HPDE6-E6E7 (cell line): Measurements from ENCODE around the gene COL28A1.

Source experiments
- DNase-seq: peaks from one replicate; pipeline ENCODE4 v3.0.0; 2011; ENCODE audit warnings: missing footprints; ENCODE audit errors: extremely low spot score

COL28A1 gene

DNA sequence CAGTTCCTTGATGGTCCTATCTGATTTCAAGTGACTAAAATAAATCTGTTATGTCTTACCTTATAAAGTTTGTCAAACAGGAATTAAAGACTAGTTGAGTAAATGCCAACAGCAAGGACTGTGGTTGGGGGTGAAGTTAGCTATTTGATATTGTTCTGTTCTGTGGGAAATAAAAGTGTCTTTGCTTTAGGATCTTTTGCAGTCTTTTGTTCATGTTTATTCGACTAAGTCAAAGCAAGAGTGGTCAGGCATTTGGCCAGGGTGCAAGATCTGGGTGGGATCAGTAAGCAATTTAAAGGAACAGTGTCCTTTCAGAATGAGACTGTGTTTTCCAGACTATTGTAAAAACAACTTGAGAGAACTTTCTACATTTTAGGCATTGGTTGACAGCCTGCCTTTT, at the start of gene COL28A1:
TSS of gene COL28A1 (minus strand) at position 183 of the 400 bp plus-strand sequence. CDS start 2,998 bp downstream, outside the sequence.
- no peak for DNase-seq

- no peak for DNase-seq
Observed at GRCh38 chr7:7584653-7585052, 49.0 kb upstream of the COL28A1 start.

DNA sequence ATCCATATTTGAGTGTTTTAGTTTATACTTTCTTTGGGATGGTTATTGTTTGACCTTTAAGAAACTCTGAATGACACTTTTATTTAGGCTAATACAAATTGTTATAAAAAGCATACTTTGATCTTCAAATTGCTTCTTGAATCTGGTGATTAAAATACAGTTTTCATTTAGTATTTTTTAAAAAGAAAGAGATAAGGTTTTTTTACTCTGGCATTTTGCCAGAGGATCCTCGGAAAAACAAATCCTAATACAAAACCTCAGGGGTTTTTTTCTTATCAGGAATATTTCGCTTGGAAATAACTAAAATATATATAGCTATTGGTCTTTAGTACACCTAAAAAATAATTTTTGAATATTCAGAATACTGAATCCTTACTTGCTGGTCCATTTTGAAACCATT, 48.1 kb upstream of the COL28A1 start:
- no peak for DNase-seq

GRCh38 chr7:7582596-7582995, 46.9 kb upstream of the COL28A1 start:
- no peak for DNase-seq

DNA sequence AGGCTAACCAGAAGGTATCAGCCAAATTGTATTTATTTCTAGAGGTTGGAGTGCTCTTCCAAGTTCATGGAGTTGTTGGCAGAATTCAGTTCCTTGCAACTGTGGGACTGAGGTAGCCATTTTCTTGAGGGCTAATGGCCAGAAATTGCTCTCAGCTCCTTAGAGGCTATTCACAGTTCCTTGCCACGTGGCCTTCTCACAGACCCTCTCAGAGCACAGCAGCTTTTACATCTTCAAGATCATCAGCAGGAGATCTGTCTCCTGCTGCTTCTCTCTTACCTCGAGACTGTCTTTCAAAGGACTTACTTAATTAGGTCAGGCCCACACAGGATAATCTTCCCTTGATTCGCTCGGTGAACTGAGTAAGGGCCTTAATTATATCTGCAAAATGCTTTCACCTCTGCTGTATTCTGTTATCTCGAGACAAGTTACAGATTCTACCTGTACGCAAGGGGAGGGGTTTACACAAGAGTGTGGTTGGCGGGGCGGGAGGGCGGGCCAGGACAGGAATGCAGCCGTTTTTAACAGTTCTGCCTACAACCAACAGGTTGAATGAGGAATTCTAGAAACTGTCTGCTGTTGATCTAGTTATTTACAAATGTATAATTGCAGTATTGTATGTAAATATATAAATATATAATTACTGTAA, 46.0 kb upstream of the COL28A1 start:
- DNase-seq = no peak

DNA sequence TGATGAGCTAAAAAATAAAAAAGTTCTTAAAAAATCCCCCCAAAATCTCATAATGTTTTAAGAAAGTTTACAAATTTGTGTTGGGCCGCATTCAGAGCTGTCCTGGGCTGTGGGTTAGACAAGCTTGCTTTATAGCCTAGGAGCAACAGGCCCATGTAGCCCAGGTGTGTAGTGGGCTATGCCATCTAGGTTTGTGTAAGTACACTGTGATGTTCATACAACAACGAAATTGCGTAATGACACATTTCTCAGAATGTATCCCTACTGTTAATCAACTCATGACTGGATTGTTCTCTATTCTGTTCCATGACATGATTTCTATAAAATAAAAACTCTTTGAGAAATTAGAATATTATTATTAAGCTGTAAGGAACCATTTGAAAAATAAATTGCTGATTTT, 44.0 kb upstream of the COL28A1 start:
- DNase-seq = no peak

- no peak for DNase-seq
Observed at GRCh38 chr7:7577888-7578287, 42.2 kb upstream of the COL28A1 start.

GRCh38 chr7:7576344-7576743, 40.7 kb upstream of the COL28A1 start:
- DNase-seq = no peak

DNA sequence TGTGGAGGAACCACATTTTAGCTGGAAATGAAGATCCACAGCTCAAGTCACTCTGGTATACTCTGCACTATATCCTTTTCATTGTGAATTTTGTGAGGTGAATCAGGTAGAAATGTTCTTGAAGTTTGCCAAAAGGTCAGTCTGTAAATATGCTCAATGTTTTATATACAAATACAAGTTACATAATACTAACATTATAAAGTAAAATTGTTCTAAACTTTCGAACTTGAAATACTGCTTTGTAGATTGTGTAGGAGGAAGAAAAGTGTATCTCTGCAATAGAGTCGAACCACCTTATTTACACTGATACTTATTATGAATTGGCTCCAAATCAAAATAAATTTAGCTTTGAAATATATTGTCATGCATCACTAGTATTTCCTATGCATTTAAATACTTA, 38.0 kb upstream of the COL28A1 start:
- DNase-seq = no peak

DNA sequence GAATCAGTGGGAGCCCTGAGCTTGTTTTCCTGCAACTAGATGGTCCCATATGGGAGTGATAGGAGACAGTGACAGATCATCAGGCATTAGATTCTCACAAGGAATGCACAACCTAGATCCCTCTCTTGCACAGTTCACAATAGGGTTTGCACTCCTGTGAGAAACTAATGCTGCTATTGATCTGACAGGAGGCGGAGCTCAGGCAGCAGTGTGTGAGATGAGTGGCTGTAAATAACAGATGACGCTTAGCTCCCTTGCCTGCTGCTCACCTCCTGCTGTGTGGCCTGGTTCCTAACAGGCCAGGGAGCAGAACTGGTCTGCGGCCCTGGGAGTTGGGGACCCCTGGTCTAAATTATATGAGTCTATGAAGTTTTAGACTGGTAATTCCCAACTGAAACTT, 34.9 kb upstream of the COL28A1 start:
- DNase-seq = no peak

DNA sequence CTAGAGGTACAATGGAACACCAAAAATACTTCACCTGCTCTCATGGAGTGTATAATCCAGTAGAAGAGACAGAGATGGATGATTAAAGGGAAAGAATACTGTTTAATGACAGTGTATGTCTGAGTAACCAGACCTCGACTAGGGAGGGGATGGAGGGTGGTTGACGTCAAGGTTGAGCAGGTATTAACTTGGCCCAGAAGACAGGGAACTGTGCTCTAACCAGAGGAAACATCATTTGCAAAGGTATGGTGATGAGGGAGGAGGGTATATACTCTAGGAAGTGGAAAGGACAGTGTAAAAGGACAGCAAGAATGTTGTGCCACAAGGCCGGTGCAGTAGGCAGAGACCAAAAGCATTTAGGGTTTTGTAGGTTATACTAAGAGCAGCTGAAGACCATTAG, 33.9 kb upstream of the COL28A1 start:
- DNase-seq = no peak

- no peak for DNase-seq
Observed at GRCh38 chr7:7569081-7569527, 33.4 kb upstream of the COL28A1 start.

GRCh38 chr7:7568553-7568952, 32.9 kb upstream of the COL28A1 start:
- no peak for DNase-seq

- DNase-seq = no peak
Observed at GRCh38 chr7:7567898-7568531, 32.3 kb upstream of the COL28A1 start.

GRCh38 chr7:7566651-7567611, 31.3 kb upstream of the COL28A1 start, which contains the start of gene MIOS:
MIOS (plus strand) TSS chr7:7566884; CDS start chr7:7572476, 5,592 bp downstream.
- peak; percentile 60 for DNase-seq

- peak; percentile 52 for DNase-seq
Observed at GRCh38 chr7:7565746-7566650, 30.3 kb upstream of the COL28A1 start.

GRCh38 chr7:7565018-7565680, 29.5 kb upstream of the COL28A1 start:
- DNase-seq = no peak

GRCh38 chr7:7564323-7564780, 28.7 kb upstream of the COL28A1 start:
- peak; percentile 32 for DNase-seq

DNA sequence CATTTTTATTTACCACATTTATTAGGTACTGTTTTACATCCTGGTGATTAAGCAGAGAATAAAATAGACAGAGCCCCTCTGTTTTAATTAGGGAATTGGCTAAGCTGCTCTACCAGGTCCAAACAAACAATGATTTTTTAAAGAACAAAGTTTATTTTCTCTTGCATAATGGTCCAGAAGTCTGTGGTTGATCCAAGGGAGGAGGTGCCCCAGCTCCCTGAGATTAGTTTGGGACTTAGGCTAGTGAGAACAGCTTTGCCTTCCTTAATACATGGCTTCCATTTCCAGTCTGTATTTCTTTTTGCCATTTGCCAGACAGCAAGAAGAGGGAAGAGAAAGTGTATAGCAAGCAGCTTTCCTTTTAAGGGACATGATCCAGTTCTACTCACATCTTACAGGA, 28.1 kb upstream of the COL28A1 start:
- DNase-seq = no peak

- no peak for DNase-seq
Observed at GRCh38 chr7:7563269-7563668, 27.6 kb upstream of the COL28A1 start.

- no peak for DNase-seq
Observed at GRCh38 chr7:7562736-7563135, 27.1 kb upstream of the COL28A1 start.
